Measurements from ENCODE around the gene TBX3.

The TBX3 gene

DNA sequence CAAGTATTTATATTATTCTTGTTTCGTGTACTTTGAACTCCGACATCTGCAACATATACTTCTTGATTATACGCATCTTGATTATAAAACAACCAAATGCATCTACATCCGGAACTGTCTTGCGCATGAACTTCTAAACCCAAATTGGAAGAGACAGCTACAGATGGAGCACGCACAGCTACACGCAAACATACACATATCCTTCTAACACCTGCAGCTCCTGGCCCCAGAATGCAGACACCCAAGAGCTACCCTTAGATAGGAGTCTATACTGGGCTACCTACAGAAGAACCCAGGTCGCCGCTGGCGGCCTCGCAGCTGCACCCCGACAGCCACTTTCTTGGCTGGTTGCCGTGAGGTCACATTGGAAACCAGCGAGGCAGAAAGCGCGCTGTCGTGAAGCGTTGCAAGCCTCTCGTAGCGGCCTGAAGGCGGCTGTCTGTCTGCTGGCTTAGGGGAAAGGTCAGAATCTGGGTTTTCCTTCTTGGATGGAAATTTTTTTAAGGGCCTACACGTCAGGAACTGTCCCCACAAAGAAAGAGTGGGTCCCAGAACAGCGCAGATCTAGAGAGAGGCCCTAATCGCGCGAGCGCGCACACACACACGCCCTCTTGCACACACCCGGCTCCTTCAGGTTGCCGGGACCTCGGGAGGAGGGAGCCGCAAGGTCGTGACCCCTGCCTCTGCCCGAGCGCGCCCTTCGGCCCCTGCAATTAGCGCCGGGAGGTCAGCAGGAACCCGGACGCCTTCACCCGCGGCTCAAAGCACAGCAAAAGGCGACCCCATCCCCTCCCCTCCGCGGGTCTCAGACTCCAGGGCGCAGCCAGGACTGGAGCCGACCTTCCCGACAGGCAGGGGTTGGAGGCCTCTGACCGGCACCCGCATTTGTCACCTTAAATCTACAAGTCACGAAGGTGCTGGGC lies 17.0 kb downstream of the TBX3 start:
- no peak for DNase-seq

DNA sequence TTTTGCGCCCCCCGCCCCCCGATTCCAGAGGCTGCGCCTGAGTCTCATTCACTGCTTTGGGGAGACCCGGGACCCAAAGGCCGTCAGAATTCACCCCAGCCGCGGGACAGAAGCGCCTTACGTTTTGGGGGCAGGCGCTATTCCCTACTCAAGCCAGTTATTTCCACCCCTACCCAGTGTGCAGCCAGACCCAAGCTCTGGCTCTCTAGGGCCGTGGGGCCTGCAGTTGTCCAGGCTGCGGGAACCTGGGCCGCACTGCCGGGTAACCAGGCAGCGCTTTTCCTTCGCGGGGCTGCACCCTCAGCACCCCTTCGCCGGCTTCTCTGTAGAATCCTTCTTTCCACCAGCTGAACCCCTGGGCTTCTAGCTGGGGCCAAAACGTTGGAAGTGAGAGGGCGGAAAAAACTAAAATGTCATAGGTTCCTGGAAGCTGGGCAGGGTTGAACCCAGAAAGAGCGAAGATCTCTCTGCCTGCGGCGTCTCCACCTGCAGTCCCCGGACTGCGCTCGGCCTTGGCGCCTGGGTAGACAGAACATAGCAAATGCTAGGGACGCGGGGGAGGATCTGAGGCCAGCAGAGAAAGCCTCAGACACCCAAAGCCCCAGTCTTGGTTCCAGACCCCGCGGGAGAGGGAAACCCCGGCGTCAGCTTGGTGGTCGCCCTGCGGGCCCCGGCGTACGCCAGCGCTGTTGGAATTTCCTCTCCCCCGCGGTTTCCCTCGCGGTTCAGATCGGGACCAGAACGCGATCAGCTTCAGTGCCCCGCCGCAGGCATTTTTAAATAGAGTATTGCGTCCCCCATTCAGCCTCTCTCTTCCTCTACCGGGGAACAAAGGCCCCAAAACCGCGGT lies 18.3 kb downstream of the TBX3 start:
- DNase-seq, result no peak

GRCh38 chr12:114664651-114665320 lies 19.2 kb downstream of the TBX3 start:
- DNase-seq, result no peak

- DNase-seq, result peak; percentile 27 to 56
Observed at GRCh38 chr12:114662512-114663177, 21.3 kb downstream of the TBX3 start.

GRCh38 chr12:114661245-114661644 lies 22.7 kb downstream of the TBX3 start:
- DNase-seq, result no peak

DNA sequence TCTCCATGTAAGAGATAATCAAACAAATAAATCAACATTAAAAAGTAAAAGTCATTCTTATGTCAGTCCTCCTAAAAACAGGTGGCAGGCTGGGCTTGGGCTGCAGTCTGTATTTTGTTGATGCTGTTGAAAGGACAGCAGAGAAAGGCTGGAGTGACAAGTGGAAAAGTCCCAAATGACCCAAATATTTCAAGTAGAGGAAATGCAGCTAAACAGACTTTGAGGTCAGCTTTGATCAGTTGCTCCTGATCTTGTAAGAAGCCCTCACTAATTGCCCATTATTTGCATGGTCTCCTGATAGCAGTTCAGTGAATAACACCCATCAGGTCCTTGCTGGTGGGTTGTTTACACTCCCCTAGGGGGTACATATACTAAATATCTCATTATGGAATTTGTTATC lies 24.9 kb downstream of the TBX3 start:
- DNase-seq, result no peak

GRCh38 chr12:114658002-114658441 lies 26.0 kb downstream of the TBX3 start:
- DNase-seq, result no peak

DNA sequence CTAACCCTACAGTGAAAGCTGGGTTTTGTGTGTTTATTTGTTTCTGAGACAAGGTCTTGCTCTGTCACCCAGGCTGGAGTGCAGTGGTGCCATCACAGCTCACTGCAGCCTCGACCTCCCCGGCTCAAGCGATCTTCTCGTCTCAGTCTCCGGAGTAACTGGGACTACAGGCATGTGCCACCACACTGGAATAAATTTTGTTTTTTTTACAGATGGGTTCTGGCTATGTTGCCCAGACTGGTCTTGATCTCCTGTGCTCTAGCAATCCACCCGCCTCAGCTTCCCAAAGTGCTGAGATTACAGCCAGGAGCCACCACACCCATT lies 26.4 kb downstream of the TBX3 start:
- no peak for DNase-seq

GRCh38 chr12:114656906-114657596 lies 26.9 kb downstream of the TBX3 start:
- no peak for DNase-seq

GRCh38 chr12:114655934-114656749 lies 27.8 kb downstream of the TBX3 start:
- no peak for DNase-seq

DNA sequence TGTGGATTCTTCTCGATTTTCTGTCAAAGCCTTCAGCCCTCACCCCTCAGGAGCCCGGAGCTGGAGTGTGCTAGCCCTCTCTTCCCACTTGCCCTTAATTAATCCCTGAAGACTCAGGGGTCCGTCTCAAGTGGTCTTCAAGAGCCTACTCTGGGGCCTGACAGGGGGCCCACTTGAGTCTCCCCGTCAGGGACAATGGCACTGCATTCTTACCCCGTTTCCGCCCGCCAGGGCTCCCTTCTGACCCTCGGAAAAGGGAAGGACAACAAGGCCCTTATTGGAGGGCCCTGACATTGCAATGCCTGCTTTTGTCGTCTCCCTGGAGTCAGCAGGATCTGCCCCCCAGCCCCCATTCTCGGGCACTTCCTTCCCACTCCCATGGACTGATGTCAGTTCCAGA lies 34.4 kb downstream of the TBX3 start:
- DNase-seq, result no peak

- no peak for DNase-seq
Observed at GRCh38 chr12:114648711-114649110, 35.3 kb downstream of the TBX3 start.

DNA sequence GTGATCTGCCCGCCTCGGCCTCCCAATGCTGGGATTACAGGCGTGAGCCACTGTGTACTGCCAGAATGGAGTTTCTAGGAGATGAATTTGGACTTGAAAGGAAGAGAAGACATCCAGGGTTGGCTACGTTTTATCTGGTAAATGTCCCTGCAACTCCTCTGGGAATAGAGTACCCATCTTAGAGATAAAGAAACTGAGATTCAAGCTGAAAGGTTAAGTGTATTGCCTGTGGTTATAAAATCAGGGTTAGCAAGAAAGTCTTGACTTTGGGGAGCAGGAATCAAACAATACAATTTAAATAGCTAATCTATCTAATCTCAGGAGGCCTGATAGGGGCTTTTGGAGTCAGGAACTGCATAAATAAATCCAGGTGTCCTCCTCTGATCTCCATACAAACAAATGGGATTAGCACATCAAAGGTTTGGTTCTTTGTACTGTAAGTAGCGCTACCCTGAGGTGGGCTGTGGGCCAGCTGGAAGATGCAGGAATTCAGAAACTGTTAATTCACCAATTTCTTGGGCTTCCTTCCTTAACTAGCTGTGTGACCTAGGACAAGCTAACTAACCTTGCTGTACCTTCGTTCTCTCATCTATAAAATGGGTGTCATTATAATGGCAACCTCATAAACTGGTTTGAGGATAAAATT lies 45.1 kb downstream of the TBX3 start:
- no peak for DNase-seq

- no peak for DNase-seq
Observed at GRCh38 chr12:114636723-114637480, 47.1 kb downstream of the TBX3 start.

DNA sequence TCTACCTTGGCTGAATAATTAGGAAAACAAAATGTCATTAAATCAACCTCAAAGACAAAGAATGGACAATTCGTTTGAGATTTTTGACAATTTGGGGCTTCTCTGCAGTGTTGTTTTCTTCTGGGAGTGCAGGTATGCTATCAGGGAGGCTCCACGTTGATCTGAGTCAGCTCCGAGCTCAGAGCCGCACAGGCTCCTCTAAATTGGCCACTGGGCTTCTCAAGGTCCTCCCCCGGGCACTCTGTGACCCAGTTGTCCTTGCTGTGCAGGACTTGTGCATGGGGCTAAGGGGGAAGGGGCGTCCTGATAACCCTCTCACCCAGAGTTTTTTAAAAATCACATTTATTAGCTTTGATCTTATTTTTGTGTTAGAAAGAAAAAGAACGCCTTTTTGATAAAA lies 52.7 kb downstream of the TBX3 start:
- no peak for DNase-seq

GRCh38 chr12:114628199-114628598 lies 55.8 kb downstream of the TBX3 start:
- no peak for DNase-seq

- no peak for DNase-seq
Observed at GRCh38 chr12:114627393-114627792, 56.6 kb downstream of the TBX3 start.

DNA sequence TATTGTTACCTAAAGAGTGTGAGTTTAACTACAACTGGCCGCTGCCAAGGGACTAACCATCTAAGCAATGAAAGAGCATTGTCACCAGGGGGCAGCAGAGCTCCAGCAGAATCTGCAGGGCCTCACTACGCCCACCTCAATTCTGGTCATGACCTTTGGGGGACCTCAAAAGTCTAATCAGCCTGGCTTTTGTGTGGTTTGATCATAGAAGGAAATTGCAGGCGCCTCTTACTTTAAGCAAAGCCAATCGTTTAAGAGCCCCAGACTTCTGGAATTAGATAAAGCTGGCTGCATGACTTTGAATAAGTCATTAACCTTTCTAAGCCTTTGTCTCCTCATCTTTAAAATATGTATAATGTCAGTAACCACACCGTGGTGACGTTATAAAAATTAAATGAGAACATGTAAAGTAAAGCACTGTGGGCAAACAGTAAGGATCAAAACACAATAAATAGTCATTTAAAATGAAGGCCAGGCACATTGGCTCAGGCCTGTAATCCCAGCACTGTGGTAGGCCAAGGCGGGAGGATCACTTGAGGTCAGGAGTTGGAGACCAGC lies 58.6 kb downstream of the TBX3 start:
- DNase-seq, result peak in 1 of 2 donors; percentile 9

GRCh38 chr12:114623737-114624136 lies 60.2 kb downstream of the TBX3 start:
- DNase-seq, result no peak

Data from CD4-positive, alpha-beta T cell treated with Interferon alpha-2 for 1 hour (primary cell).